NCI-H524 (cell line): ENCODE data around the gene BCO1.
A peak's percentile ranks its signal among the peaks of the same experiment; 100 is the strongest.

ENCODE experiments used
- DNase-seq, 2 experiments: peaks; one replicate each; lab custom pipeline; 2025; lab: John Stamatoyannopoulos, UW

Gene BCO1

DNA sequence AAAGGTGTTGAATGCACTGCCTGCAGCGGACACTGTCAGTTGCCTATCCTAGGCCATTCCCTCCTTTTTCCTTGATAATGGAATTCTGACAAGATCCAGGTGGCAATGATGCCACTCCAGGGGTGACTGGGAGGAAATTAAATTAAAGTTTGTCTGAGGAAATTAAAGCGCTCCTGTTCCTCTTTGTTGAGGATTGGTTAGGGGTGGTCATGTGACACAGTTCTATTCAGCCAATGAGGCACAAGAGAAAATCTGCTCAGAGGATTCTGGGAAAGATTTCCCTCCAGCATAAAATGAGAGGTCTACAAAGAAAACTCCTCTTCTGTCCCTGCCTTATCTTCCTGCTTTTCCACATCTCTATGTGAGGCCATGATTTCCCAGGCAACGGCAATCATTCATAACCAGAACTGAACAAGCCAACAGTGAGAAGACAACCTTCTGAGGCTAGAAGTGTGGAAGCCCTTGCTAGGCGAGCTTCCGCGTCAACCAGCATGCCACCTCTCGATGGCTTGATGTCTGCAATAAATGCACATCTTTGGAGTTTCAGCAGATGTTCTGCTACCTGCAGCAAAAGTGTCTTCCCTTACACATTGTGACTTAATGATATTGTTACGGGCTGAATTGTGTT lies 5.6 kb upstream of the BCO1 start:
- DNase-seq, result no peak

DNA sequence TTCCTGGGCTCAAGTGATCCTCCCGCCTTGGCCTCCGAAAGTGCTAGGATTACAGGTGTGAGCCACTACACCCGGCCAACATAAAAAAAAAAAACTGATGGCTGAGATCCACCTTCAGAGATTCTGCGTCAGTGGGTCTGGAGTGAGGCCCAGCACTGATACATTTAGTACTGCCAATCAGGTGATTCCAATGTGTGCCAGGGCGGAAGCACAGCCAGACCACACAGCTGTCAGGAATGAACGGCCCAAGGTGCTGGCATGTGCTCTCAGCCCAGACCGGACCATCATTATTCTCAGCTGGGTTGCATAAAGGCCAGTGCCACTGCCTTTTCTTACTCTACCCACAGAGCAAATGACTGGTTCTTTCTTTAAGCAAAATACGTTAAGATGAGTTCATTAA lies 1.2 kb upstream of the BCO1 start:
- DNase-seq, result peak; percentile 6 to 45

DNA sequence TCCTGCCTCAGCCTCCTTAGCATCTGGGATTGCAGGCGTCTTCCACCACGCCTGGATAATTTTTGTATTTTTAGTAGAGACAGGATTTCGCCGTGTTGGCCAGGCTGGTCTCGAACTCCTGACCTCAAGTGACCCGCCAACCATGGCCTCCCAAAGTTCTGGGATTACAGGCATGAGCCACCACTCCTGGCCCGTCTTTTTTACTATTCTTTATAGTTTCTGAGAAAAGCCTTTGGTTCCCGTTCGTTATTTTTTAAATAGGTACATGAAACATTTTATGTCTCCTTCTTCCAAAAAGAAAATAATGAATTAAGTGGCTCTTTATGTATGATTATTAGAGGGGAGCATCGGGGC lies 570 bp upstream of the BCO1 start:
- peak in 1 of 2 experiments; percentile 48 for DNase-seq

DNA sequence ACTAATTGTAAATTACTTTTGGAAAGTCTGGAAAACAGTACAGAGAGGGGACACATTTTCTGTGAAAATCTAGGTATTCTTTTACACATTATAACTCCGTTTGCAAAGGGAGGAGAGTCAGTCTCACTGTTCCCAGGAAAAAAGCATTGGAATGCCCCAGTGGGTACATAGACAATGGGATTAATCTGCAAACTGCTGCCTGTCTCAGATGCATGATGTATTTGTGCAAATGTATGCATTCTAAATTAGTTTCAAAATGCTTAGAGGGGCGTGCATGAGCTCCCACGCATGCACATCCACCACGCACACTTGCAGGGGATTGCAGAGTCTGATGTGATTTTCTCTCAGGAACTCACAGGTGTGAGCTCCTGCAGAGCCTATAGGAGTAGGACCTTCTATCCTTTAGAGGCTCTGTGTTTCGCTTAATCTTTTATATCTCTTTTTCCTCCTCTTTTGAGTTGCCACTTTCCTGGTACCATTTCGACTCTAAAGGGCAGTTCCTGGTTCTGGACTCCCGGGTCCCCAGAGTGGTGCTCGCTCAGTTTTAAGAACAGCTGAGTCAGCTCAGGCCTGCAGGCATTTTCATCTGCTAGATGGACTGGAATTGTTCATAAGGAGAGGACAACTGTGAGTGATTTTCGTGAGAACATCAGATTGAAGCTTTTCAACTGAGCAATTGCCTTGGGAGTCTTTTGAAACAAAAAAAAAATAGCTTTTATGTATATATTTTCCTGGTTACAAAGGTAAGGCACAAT lies 1.1 kb downstream of the BCO1 start:
- DNase-seq, result peak in 1 of 2 experiments; percentile 23

DNA sequence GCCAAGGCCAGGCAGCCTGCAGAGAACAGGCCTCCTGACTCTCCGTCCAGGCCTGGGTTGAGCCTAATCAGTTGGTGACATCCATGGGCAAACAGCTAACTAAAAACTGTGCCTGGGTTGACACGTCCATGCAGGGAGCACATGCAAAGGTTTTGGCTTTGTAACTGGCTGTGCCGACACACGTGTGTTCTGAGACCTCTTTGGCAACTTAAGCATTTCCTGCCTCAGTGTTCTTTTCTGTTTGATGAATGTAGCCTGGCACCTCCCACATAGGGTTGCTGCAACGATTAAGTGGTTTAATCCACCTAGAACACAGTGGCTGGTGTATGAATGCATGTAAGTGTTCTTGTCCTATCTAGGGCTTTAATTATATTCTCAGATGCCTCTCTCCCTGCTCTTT lies 3.2 kb downstream of the BCO1 start:
- DNase-seq, result no peak

DNA sequence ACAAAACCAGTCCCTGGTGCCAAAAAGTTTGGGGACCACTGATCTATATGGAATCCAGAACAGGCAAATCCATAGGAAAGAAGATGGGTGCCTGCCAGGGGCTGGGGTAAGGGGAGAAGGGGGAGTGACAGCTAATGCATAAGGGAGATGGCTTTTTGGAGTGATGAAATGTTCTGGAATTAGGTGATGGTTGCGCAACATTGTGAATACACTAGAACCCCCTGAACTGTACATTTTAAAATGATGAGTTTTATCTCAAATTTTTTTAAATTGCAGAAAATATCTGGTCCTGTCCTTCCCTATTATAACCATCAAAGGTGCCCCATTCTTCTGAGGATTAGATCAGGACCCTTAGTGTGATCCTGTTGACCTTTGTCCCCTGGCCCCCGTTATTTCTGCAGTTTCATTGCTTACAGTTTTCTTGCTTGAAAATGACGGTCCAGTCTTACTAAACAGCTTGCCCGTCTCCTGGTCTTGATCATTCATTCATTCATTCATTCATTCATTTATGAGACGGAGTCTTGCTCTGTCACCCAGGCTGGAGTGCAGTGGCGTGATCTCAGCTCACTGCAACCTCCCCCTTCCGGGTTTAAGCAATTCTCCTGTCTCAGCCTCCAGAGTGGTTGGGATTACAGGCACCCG lies 4.6 kb downstream of the BCO1 start:
- DNase-seq, result no peak

DNA sequence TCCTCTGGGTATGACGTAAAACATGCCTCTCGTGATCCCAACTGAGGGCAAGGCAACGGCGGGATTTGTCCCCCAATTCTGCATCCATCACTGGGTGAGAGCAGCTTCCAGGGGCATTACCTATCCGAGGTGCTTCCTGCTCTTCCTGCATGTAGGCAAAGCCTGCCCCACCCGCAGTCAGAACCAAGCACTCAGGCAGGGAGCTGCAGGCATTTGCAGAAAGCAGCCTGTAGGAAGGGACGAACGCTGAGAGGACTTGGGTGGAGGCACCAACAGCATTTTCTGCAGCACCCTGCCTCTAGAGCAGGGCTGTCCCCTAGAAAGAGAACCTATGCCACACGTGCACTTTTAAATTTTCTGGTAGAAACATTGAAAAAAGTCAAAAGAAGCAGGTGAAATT lies 5.5 kb downstream of the BCO1 start:
- DNase-seq, result no peak

DNA sequence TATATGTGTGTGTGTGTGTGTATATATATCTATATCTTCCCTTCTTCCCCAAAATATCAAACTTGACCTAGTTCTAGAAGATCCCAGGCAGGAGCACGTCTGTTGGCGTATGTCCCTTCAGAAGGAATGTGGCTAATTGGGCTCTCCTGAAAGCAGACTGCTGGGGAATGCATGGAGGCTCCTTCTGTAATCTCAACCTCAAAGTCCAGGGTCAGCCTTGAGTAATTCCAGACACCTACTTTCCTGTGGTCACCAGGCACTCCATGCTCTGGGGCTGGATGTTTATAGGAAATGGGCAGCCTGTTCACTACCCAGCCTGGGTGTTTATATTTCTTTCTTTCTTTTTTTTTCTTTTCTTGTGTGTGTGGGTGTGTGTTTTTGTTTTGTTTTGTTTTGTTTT lies 13.4 kb downstream of the BCO1 start:
- no peak for DNase-seq

DNA sequence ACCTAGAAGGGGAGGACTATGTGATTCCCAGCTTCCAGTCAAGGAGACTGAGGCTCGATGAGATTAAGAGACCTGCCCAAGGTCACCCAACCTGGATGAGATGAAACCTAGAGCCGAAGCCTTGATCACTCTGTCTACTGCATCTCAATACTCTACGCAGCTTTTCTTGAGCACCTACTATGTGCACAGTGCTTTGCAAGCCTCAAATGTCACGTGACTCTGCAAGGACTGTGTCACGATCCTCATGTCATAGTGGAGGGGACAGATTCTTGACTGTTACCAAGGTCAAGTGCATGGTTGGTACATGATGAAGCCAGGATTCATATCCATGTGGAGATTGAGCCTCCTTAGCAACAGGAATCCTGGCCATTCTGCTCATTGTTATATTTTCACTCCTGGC lies 14.7 kb downstream of the BCO1 start:
- no peak for DNase-seq

DNA sequence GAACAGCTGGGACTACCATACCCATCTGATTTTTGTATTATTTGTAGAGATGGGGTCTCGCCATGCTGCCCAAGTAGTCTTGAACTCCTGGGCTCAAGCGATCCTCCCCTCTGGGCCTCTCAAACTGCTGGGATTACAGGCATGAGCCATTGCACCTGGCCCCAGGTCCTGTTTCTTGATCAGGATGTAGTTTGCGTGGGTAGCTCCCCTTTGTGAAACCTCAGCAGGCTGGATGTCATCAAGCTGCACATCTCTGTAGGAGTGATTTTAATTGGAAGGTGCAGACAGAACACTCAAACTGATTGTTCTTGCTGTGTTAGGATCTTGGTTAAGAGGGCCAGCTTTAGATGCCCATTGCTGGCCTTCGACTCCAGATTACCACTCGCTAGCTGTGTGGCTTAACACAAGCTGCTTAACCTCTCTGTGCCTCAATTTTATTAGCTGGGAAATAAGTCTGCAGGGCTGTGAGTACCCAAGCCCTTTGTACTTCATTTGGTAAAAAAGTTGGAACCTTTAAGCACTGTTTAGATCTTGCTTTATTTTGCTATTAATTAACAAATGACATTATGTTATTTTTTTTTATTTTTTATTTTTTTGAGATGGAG lies 16.5 kb downstream of the BCO1 start:
- DNase-seq, result no peak

DNA sequence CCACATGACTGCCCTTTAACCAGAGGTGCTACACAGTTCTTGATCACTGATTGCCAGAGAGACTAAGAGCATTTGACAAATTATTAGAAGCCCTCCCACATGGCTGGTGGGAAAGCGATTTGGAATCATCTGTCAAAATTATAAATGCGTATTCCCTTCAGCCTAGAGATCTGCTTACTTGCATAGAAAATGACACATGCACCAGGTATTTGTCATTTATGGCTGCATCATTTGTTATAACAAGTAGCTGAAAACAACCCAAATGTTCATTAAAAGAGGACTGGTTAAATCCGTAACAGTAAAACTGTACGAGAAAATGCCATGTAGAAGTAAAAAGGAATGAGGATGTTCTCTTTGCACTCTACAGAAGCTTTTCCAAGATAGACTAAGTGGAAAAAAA lies 21.4 kb downstream of the BCO1 start:
- DNase-seq, result no peak

DNA sequence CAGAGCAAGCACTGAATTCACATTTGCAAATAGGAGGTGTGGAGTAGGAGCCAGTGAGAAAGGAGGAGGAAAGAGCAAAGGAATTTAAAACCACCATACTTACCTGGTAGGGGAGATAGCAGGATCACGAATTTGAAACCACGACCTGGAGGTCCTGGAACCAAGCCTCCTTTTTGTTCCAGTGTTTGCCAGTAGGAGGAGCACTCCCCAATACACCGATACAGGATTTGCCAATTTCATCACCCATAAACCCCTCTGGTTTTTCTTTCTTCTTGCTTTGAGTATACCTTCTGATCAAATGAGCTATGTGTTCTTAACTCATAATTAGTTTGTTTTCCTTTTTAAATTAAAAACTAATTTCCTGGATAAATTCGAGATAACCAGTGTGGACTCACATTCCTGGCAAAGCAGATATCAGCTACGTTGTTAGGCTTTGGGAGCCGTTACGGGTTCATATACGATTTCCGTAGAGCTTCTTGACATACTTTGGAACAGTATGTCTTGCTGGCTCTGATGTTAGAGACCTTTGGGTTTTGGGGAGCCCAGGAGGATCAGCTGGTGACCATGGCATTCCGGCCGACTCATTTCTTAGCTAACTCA lies 22.7 kb downstream of the BCO1 start:
- no peak for DNase-seq

DNA sequence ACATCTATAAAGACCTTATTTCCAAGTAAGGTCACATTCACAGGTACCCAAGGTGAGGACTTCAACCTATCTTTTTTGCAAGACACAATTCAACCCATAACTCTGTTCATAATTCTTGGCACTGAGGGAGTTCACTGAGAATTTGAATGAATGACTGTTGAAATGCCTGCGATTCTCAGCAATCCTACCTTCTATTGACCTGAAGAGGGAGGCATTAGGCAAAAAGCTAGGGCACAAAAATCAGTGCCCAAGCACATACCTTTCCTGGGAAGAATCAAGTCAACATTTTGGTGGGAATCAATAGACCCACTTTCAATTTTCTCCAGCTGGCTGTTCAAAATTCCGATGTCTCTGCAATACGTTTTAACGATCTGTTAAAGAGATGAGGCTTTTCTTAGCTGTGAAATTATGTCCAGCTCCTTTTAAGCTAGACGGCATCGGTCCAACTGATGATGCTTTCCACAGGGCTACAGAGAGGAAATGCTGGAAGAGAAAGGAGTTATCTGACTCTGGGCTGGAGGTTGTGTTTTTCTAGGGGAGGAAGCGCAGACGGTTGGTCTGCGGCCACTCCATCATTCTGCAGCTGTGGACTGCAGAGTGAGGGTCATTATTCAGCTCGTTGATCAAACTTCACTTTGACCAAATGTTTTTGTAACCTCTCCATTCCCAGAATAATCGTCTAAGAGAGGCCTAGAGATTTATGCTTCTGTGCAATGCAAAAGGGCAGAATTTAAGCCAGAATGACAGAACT lies 25.2 kb downstream of the BCO1 start:
- no peak for DNase-seq

DNA sequence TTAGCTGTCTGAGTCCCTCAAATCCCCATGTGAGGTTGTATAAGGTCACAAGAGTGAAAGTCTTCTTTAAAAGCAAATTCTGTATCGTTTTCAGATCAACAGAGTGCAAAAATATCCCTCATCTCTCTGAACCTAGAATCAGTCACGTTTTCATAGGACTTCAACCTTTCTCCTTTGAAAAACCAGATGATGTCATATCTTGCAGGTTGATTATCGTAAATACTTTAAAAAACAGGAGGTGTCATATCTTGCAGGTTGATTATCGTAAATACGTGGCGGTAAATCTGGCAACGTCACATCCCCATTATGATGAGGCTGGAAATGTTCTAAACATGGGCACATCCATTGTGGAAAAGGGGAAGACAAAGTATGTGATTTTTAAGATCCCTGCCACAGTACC lies 25.9 kb downstream of the BCO1 start:
- no peak for DNase-seq

DNA sequence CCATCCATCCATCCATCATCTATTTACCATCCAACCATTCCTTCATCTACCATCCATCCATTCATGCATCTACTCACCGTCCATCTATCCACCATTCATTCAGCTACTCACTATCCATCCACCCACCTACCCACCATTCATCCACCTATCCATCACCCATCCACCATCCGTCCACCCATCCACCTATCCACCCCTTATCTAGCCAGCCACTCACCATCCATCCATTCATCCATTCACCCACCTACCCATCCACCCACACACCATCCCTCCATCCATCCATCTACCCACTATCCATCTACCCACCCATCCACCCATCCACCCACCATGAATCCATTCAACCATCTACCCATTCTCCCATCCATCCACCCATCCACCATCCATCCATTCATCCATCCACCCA lies 26.6 kb downstream of the BCO1 start:
- no peak for DNase-seq

DNA sequence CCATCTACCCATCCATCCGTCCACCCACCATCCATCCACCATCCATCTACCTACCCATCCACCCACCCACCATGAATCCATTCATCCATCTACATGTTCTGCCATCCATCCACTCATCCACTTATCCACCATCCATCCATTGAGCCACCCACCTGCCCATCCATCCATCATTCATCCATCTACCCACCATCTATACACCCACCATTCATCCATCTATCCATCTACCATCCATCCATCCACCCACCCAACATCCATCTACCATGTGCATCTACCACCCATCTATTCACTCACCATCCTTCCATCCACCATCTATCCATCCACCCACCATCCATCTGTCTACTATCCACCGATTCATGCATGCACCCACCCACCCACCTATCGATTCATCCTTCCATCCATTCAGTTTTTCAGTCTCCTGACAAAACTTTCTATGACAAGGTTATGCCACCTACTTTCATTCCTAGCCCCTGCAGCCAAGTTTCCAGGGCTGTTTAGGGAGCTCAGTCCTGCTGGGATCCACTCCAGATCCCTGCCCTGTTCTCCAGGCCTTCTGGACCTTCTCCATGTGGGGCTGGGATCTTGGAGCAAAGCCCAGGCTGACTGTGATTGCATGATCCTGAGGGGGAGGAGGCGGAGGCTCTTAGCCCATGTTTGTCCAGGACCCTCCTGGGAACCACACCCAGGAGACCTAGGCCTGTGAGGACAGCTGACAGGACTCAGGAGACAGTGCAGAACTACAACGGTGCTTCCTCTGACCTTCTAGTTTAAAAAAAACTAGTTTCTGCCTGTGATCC lies 27.4 kb downstream of the BCO1 start:
- DNase-seq, result no peak

DNA sequence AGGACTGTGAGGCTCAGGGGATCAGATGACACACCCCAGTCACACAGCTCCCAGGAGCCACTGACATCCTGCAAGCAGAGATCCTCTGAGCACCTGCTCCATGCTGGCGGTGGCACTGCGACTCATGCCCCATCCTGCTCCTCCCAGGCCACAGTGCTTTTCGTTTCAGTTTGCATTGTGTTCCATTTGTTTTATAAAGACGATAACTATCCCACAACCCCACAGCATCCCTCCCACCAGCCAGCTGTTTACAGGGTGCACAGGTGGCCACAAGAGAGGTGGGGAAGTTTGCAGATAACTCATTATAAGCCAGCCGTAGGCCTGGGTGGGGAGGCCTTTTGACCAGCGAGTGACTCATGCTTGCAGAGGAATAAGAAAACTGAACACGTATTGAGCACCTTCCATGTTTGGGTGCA lies 28.2 kb downstream of the BCO1 start:
- no peak for DNase-seq

DNA sequence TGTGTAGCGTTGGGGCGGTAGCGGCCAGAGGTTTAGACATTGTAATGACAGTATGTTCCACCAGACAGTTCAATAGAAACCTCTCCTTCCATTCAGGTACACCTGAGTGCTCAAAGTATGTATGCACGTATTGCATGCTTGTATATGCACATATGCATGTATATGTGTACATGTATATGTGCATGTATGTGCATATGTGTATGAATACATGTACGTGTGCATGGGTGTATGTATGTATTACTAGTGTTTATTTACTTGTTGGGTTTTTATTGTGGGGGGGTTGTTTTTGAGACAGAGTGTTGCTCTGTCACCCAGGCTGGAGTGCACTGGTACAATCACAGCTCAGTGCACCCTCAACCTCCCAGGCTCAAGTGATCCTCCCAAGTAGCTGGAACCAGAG lies 30.0 kb downstream of the BCO1 start:
- no peak for DNase-seq

DNA sequence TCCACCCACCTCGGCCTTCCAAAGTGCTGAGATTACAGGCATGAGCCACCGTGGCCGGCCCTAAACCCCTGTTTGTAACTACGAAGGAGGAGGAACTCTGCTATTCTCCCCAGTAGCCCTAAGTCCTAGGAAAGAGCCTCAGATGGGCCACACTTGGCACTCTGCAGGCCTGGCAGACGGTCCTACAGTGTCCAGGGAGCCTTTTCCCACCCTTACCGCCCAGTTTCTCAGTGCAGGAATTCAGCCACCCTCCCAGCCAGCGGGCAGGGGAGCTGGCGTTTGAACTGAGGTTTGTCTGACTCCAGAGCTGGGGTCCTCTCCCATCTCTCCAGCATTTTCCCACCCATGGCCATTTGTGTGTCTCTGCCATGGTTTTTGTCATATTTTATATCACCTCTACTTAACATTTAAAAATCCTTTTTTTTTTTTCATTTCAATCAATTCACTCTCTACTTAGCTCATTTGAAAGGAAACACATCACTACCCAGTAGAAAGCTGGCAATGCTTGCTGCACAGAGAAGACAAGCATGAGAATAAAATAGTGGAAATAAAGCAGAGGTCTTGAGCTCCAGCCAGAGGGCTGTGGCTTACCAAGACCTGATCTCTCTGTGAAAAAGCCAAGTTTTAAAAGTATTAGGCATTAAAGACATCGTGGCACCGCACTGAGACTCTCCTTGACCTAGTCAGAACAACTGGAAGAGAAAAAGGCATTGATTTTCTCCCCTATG lies 34.9 kb downstream of the BCO1 start:
- no peak for DNase-seq

DNA sequence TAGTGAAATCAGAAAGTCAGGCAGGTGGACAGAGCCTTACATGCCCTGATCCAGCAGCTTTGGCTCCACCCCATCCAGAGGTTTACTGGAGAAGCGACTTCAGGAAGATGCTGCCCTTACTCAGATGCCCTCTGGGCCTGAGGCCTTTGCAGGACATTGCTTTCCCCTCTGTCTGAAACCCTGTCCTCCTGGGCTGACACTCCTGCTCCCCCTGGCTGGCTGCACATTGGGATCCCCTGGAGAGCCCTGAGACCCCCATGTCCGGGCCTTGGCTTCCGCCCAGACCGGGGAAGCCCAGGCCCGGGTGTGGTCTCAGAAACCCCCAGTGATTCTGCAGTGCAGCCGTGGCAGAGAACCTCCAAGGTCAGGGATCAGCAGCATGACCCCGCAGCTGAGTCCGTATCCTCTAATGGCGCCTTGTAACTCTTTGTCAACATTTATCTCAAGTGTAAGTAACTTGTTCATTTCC lies 36.6 kb downstream of the BCO1 start:
- DNase-seq, result no peak
